ENCODE data around the gene NYAP1. TPM values are rescaled to one million over a fixed set of nuclear protein-coding genes. Genes with fewer than 3 reads are reported as not detected.

The NYAP1 gene
- total RNA-seq, 3 donors from 2014 or later (not counting 1 experiment from before 2014, with no cell fraction given): 0.12 to 0.13 TPM; not detected in 1

- H3K4me1 ChIP-seq (ENCODE audit: control insufficient read depth, insufficient read depth, low read length): peaks cover 25% of the 10 kb centered on the region
- H3K4me3 Mint-ChIP-seq: peak overlapping the region; percentile 67
- peak; percentile 85 to 98 (median 90) for ATAC-seq
- peaks cover 12 to 15% of the 10 kb centered on the region in 2 donors for H3K27me3 Mint-ChIP-seq (ENCODE audit: low read depth in 2 of 2)
- no peaks in the 10 kb centered on the region for H3K36me3 Mint-ChIP-seq
- H3K4me1 Mint-ChIP-seq: peaks cover 15 to 21% of the 10 kb centered on the region in 2 donors
- TF ChIP-seq CTCF (IDR thresholded peaks at IDR 0.05): no peak
- H3K9me3 Mint-ChIP-seq: no peaks in the 10 kb centered on the region
- H3K27ac ChIP-seq (ENCODE audit: low read length): no peak overlapping the region
- peak; percentile 49 to 80 for DNase-seq
- peak overlapping the region; percentile 32 to 76 for H3K27ac Mint-ChIP-seq
- no peaks in the 10 kb centered on the region for H3K27me3 ChIP-seq (ENCODE audit: control insufficient read depth, insufficient read depth, low read length)
- intact Hi-C loops (cut with micrococcal nuclease): no loop called here
- whole genome bisulfite sequencing (ENCODE audit: insufficient coverage): 17% methylated on average over 3 of the region's 4 CpGs
- no peaks in the 10 kb centered on the region for H3K36me3 ChIP-seq (ENCODE audit: control insufficient read depth, insufficient read depth, low read length)
- H3K9me3 ChIP-seq (ENCODE audit: control insufficient read depth, insufficient read depth, low read length): no peaks in the 10 kb centered on the region
- H3K4me3 ChIP-seq (ENCODE audit: low read length): no peak overlapping the region
Observed at GRCh38 chr7:100516135-100516812, 32.5 kb downstream of the NYAP1 start.

GRCh38 chr7:100517305-100517704 lies 33.6 kb downstream of the NYAP1 start:
- Mint-ChIP-seq H3K27ac (no peak overlapping the region), H3K4me3 (peak overlapping the region; percentile 6), H3K36me3 (no peaks in the 10 kb centered on the region), H3K27me3 (ENCODE audit: low read depth in 2 of 2) (peaks cover 13 to 15% of the 10 kb centered on the region in 2 donors), H3K4me1 (peaks cover 15 to 21% of the 10 kb centered on the region in 2 donors), H3K9me3 (no peaks in the 10 kb centered on the region)
- H3K36me3 ChIP-seq (ENCODE audit: control insufficient read depth, insufficient read depth, low read length): no peaks in the 10 kb centered on the region
- 94% methylated on average over 2 of the region's 2 CpGs for WGBS (ENCODE audit: insufficient coverage)
- no peak overlapping the region for H3K27ac ChIP-seq (ENCODE audit: low read length)
- ATAC-seq (no peak), DNase-seq (no peak)
- peaks cover 25% of the 10 kb centered on the region for H3K4me1 ChIP-seq (ENCODE audit: control insufficient read depth, insufficient read depth, low read length)
- no peaks in the 10 kb centered on the region for H3K9me3 ChIP-seq (ENCODE audit: control insufficient read depth, insufficient read depth, low read length)
- TF ChIP-seq CTCF (IDR thresholded peaks at IDR 0.05): no peak
- no peak overlapping the region for H3K4me3 ChIP-seq (ENCODE audit: low read length)
- intact Hi-C loops (cut with micrococcal nuclease): no loop called here
- H3K27me3 ChIP-seq (ENCODE audit: control insufficient read depth, insufficient read depth, low read length): no peaks in the 10 kb centered on the region

GRCh38 chr7:100519580-100519979 lies 35.9 kb downstream of the NYAP1 start:
- H3K4me3 Mint-ChIP-seq: no peak overlapping the region
- H3K27me3 Mint-ChIP-seq (ENCODE audit: low read depth in 2 of 2): peaks cover 0 to 4% of the 10 kb centered on the region in 2 donors
- no peaks in the 10 kb centered on the region for H3K9me3 ChIP-seq (ENCODE audit: control insufficient read depth, insufficient read depth, low read length)
- peaks cover 25% of the 10 kb centered on the region for H3K4me1 ChIP-seq (ENCODE audit: control insufficient read depth, insufficient read depth, low read length)
- WGBS (ENCODE audit: insufficient coverage): 89% methylated on average over 6 of the region's 6 CpGs
- H3K27ac ChIP-seq (ENCODE audit: low read length): no peak overlapping the region
- DNase-seq: no peak
- TF ChIP-seq CTCF (IDR thresholded peaks at IDR 0.05): no peak
- H3K27ac Mint-ChIP-seq: no peak overlapping the region
- intact Hi-C loops (cut with micrococcal nuclease): no loop called here
- H3K36me3 ChIP-seq (ENCODE audit: control insufficient read depth, insufficient read depth, low read length): no peaks in the 10 kb centered on the region
- no peak for ATAC-seq
- no peaks in the 10 kb centered on the region for H3K9me3 Mint-ChIP-seq
- peaks cover 15 to 21% of the 10 kb centered on the region in 2 donors for H3K4me1 Mint-ChIP-seq
- H3K27me3 ChIP-seq (ENCODE audit: control insufficient read depth, insufficient read depth, low read length): no peaks in the 10 kb centered on the region
- no peaks in the 10 kb centered on the region for H3K36me3 Mint-ChIP-seq
- H3K4me3 ChIP-seq (ENCODE audit: low read length): no peak overlapping the region

GRCh38 chr7:100520138-100520537 lies 36.4 kb downstream of the NYAP1 start:
- H3K4me1 ChIP-seq (ENCODE audit: control insufficient read depth, insufficient read depth, low read length): peaks cover 25% of the 10 kb centered on the region
- Mint-ChIP-seq H3K4me1 (peaks cover 15 to 20% of the 10 kb centered on the region in 2 donors), H3K9me3 (no peaks in the 10 kb centered on the region), H3K36me3 (no peaks in the 10 kb centered on the region), H3K27me3 (ENCODE audit: low read depth in 2 of 2) (peaks cover 0 to 4% of the 10 kb centered on the region in 2 donors), H3K27ac (no peak overlapping the region), H3K4me3 (no peak overlapping the region)
- ATAC-seq (no peak), DNase-seq (no peak)
- WGBS (ENCODE audit: insufficient coverage): 20% methylated on average over 1 of the region's 1 CpG
- no peak overlapping the region for H3K27ac ChIP-seq (ENCODE audit: low read length)
- no peaks in the 10 kb centered on the region for H3K36me3 ChIP-seq (ENCODE audit: control insufficient read depth, insufficient read depth, low read length)
- intact Hi-C loops (cut with micrococcal nuclease): no loop called here
- TF ChIP-seq CTCF (IDR thresholded peaks at IDR 0.05): no peak
- H3K4me3 ChIP-seq (ENCODE audit: low read length): no peak overlapping the region
- H3K9me3 ChIP-seq (ENCODE audit: control insufficient read depth, insufficient read depth, low read length): no peaks in the 10 kb centered on the region
- H3K27me3 ChIP-seq (ENCODE audit: control insufficient read depth, insufficient read depth, low read length): no peaks in the 10 kb centered on the region
